Measurements from ENCODE around the gene MAML3.

DNA sequence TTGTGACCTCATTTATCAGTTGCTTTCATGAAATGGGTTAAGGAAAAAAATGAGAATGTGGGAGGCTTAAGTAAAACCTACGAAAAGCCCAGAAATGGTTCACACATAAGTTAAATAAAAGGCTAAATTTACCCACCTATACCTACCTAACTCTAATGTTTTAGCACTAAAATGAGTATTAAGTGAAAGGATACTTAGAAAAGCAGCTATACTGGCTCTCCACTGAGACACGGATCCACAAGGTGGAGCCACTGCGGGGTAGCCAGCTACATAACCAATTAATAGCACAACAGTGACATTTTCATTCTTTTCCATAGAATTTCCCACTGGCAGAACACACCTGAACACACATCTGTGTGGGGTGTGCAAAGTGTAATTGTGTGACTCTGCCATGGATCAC lies 101.9 kb downstream of the MAML3 start:
- TF ChIP-seq, protein P1, sequence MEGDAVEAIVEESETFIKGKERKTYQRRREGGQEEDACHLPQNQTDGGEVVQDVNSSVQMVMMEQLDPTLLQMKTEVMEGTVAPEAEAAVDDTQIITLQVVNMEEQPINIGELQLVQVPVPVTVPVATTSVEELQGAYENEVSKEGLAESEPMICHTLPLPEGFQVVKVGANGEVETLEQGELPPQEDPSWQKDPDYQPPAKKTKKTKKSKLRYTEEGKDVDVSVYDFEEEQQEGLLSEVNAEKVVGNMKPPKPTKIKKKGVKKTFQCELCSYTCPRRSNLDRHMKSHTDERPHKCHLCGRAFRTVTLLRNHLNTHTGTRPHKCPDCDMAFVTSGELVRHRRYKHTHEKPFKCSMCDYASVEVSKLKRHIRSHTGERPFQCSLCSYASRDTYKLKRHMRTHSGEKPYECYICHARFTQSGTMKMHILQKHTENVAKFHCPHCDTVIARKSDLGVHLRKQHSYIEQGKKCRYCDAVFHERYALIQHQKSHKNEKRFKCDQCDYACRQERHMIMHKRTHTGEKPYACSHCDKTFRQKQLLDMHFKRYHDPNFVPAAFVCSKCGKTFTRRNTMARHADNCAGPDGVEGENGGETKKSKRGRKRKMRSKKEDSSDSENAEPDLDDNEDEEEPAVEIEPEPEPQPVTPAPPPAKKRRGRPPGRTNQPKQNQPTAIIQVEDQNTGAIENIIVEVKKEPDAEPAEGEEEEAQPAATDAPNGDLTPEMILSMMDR (IDR thresholded peaks at IDR 0.05; ENCODE audit: insufficient read depth, low read depth, low read length): peak; percentile 50
- TF ChIP-seq EZH2 (IDR thresholded peaks at IDR 0.05; ENCODE audit: insufficient read depth, low read length): no peak

Measured in astrocyte (in vitro differentiated cells and primary cell).